Prostate gland (tissue), 2 donors: ENCODE data around the gene IL36RN.

Experiments
- POLR2A ChIP-seq: fragments of 450-650 bp; IDR thresholded peaks from one replicate; pipeline ENCODE4 v1.6.1; 2016; ENCODE audit warnings: antibody characterized with exemption, mild to moderate bottlenecking
- POLR2AphosphoS5 ChIP-seq: sonication (generic); formaldehyde crosslinking; IDR thresholded peaks from one replicate; pipeline ENCODE4 v1.6.1; 2017; ENCODE audit warnings: antibody characterized with exemption
- TF ChIP-seq, protein P1 (sequence below), 4 experiments: fragments of 200-600 bp in 2 of 4; fragments of 450-650 bp in 2 of 4; sonication (generic) in 2 of 4; IDR thresholded peaks; 1 replicate in 3 of 4; 2 replicates in 1 of 4; pipeline ENCODE4 v1.5.1; 2016 to 2019; ENCODE audit warnings: antibody characterized with exemption in 4 of 4, mild to moderate bottlenecking in 2 of 4, moderate library complexity in 2 of 4

DNA sequence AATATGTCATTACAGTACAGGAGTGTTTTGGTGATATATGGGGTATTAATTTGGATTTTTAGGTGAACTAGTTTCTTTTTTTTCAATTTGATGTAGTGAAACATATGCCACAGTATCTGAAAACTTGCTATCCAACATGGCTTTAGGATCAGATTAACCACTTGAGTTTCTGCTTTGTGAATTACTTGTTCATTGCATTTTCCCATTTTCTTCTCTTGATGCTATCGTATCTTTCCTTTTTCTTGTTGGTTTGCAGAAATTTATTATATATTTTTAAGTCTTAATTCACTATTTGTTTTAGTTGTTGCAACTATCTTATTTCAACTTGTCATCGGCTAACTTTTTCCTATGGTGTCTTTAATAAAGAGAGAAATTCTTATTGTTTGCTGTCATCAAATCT, 44.9 kb upstream of the IL36RN start:
- TF ChIP-seq, protein P1, sequence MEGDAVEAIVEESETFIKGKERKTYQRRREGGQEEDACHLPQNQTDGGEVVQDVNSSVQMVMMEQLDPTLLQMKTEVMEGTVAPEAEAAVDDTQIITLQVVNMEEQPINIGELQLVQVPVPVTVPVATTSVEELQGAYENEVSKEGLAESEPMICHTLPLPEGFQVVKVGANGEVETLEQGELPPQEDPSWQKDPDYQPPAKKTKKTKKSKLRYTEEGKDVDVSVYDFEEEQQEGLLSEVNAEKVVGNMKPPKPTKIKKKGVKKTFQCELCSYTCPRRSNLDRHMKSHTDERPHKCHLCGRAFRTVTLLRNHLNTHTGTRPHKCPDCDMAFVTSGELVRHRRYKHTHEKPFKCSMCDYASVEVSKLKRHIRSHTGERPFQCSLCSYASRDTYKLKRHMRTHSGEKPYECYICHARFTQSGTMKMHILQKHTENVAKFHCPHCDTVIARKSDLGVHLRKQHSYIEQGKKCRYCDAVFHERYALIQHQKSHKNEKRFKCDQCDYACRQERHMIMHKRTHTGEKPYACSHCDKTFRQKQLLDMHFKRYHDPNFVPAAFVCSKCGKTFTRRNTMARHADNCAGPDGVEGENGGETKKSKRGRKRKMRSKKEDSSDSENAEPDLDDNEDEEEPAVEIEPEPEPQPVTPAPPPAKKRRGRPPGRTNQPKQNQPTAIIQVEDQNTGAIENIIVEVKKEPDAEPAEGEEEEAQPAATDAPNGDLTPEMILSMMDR (IDR thresholded peaks at IDR 0.05) = no peak
- TF ChIP-seq POLR2AphosphoS5 (no peak), POLR2A (no peak)
